ENCODE results near the gene PCMTD2.

Gene PCMTD2

GRCh38 chr20:64254156-64254555, 1.4 kb upstream of the PCMTD2 start:
- DNase-seq (ENCODE audit: low read depth): no peak
- no peak for TF ChIP-seq CTCF (IDR thresholded peaks at IDR 0.05; ENCODE audit: insufficient read depth, low read depth, low read length, missing control alignments)
- H3K4me3 ChIP-seq (ENCODE audit: low read depth, low read length): no peak overlapping the region

GRCh38 chr20:64254571-64255360, 782 bp upstream of the PCMTD2 start:
- peak overlapping the region; percentile 66 for H3K4me3 ChIP-seq (ENCODE audit: low read depth, low read length)
- no peak for TF ChIP-seq CTCF (IDR thresholded peaks at IDR 0.05; ENCODE audit: insufficient read depth, low read depth, low read length, missing control alignments)
- DNase-seq (ENCODE audit: low read depth): peak; percentile 11

GRCh38 chr20:64256282-64256935, 861 bp downstream of the PCMTD2 start:
- no peak for TF ChIP-seq CTCF (IDR thresholded peaks at IDR 0.05; ENCODE audit: insufficient read depth, low read depth, low read length, missing control alignments)
- peak overlapping the region; percentile 94 for H3K4me3 ChIP-seq (ENCODE audit: low read depth, low read length)
- no peak for DNase-seq (ENCODE audit: low read depth)

GRCh38 chr20:64257107-64257757, 1.7 kb downstream of the PCMTD2 start:
- no peak overlapping the region for H3K4me3 ChIP-seq (ENCODE audit: low read depth, low read length)
- TF ChIP-seq CTCF (IDR thresholded peaks at IDR 0.05; ENCODE audit: insufficient read depth, low read depth, low read length, missing control alignments): no peak
- DNase-seq (ENCODE audit: low read depth): no peak

- no peak for TF ChIP-seq CTCF (IDR thresholded peaks at IDR 0.05; ENCODE audit: insufficient read depth, low read depth, low read length, missing control alignments)
- DNase-seq (ENCODE audit: low read depth): no peak
- H3K4me3 ChIP-seq (ENCODE audit: low read depth, low read length): no peak overlapping the region
These were observed 2.7 kb downstream of the PCMTD2 start for GRCh38 chr20:64258071-64258823.

GRCh38 chr20:64260239-64260638, 4.7 kb downstream of the PCMTD2 start:
- DNase-seq (ENCODE audit: low read depth): no peak

More at GRCh38 chr20:64260239-64260638, 4.7 kb downstream of the PCMTD2 start:
- no peak for TF ChIP-seq CTCF (IDR thresholded peaks at IDR 0.05; ENCODE audit: insufficient read depth, low read depth, low read length, missing control alignments)
- no peak overlapping the region for H3K4me3 ChIP-seq (ENCODE audit: low read depth, low read length)

All from GM12865 (cell line).